HG03139 (cell line): ENCODE data around the gene RNF4.

ENCODE experiments used
- ATAC-seq: cut with Tn5 transposase; IDR thresholded peaks from one replicate; pipeline ENCODE4 v1.9.1; 2021; ENCODE audit not compliant: unreplicated experiment

RNF4 gene

DNA sequence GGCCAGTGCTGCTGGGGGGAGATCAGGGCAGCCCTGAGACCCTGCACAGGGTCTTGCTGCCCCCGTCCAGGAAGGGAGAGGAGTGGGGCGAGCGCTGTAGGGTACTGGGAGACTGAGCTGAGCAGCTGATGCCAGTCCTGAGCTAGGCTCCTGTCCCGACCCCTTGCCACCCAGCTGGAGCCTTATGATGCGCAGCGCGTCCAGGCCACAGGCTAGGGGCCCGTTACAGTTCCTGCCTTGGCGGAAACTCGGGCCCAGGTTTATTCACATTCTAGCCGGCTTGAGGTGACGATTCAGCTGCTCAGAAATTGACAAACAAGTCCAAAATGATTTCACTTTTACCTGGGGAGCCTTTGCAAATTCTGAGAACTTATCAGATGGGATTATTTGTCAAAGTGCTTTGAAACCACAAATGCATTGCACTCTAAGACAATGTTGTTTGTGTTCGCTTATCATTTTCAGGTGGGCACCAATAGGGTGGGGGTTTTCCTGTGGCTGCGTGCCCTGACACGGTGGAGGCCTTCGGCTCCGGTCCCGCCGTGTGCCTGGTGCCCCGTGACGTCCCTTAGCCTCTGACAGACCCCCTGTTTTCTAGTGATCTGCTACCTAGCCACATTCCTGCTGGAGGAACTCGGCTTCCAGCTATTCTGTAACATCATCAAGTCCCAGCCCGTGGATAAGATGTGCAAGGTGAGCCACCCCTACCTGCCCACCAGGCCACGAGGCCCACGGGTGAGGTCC is 31.3 kb upstream of the RNF4 start:
- no peak for ATAC-seq

DNA sequence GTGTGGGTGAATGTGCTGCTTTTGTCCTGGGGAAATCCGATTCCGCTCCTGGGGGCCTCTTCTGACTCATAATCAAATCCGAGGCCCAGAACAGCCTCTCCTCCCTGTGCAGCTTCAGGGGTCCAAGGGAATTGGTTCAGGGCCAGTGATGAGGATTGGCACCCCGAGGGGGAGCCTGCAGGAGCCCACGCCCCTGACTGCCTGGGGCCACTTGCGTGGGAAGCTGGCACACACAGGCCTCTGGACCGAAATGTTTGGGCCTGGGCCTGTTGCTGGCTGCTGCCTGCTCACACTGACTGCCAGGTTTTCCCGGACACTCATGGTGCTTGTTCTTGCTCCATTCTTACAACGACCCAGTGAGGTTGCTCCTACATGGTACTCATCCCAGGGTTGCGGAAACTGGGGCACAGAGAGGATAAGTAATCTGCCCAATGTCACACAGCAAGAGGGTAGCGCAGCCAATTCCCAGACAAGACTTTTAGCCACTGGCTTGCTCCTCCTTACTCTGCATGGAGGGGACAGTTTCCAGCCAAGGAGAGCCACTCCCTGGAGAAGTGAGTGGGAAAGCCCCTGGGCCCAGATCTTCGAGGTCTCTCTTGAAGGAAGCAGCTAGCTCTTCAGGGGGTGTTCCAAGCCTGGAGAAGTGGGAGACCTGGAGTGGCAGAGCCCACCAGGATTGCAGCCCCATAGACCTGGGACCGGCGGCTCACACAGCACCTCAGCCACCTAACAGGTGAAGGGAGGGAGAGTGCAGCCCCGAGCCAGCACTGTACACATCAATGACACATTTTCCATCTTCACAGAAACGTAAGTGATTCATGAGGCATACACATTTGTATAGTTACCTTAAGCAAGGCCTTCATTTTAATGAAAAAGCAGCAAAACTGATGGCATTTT is 29.8 kb upstream of the RNF4 start:
- no peak for ATAC-seq

DNA sequence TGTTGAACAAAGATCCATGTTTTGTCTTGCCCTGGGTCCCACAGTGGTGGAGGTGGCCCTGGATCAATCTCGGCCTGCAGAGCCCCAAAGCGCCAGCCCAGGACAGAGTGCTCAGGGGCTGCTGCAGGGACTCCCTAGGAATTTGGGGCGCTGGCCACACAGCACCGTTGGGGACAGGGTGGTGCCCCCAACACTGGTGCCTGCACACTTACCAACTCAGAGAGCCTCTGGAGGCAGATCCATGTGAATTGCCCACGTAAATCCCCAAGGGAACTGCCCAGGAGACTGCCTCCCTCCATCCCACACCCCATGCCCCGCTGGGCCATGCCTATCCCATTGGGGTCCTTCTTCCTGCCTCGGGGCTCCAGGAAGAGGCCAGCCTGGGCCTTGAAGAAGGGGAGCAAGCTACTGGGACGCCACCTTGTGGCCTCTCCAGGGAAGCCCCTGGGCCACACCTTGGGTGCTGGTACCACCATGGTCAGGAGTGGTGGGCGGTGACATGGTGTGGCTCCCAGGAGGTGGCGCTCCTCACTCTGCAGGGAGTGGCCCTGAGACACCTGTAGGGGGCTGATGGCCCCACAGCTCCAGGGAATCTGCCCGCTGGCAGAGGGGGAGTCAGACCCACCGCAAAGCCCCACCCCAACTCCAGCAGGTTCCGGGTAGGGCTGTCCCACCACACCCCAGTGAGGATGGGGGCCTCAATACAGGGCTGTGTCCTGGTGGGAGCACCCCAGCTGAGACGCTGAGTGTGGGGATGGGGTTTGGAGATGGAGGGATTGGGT is 27.3 kb upstream of the RNF4 start:
- peak; percentile 60 for ATAC-seq

DNA sequence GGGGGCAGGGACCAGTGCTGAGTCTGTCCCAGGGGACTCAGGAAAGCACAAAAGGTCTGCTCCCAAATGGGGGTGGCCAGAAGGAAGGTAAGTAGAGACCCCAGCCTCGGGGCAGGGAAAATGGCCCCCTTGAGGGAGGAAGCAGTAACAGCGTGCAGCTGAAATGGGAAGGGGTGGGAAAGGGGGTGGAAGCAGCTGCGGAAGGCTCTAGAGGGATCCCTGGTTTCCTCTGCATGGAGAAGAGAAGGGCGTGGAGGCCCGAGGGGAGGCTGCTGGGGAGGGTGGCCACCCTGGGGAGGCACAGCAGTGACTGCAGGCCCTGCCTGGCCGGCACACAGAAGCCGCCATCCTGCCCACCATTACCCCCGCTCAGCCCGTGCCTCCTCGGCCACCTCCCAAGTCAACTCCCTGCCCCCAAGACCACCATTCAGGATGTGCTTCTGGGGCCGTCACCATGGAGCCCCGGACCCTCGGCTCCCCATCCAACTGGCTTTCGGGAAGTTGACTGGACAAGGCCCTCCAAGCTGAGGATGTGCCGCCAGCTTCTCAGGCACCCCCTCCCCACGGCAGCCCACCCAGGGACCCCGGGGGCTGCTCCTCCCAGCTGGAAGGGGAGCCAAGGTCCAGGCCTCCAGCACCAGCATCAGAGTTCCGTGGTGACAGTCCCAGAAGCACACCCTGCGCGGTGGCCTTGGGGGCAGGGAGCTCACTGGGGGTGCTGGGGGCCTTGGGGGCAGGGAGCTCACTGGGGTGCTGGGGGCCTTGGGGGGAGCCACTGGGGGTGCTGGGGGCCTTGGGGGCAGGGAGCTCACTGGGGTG is 26.5 kb upstream of the RNF4 start:
- no peak for ATAC-seq

DNA sequence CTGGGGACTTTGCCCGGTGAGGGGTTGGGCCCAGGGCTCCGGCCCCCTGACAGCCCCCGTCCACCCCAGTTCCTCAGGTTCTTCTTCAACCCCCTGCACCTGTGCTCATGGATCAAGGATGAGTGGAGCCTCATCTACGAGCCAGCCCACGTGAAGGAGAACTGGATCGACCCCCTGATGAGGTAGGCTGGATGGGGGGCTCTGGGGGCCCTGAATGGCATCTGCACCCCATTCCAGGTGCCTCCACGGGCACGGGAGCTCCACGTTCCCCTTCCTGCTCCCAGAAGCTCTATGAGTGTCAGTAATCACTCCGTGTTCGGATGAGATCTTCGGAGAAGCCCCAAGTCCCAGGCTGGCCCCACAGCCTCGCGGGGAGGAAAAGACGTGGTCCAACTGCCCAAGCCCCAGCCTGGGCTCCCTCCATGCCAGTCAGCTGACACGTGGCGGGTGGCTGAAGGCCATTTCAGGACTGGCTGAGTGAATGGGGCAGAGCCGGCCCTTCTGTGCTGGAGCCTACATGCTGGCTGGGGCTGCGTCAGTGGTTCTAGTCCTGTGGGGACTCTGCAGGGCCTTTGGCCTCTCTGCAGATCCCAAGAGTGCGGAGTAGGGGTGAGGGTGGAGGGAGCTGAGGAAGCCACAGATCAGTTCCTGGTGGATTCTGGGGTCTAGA is 25.7 kb upstream of the RNF4 start:
- ATAC-seq: no peak

DNA sequence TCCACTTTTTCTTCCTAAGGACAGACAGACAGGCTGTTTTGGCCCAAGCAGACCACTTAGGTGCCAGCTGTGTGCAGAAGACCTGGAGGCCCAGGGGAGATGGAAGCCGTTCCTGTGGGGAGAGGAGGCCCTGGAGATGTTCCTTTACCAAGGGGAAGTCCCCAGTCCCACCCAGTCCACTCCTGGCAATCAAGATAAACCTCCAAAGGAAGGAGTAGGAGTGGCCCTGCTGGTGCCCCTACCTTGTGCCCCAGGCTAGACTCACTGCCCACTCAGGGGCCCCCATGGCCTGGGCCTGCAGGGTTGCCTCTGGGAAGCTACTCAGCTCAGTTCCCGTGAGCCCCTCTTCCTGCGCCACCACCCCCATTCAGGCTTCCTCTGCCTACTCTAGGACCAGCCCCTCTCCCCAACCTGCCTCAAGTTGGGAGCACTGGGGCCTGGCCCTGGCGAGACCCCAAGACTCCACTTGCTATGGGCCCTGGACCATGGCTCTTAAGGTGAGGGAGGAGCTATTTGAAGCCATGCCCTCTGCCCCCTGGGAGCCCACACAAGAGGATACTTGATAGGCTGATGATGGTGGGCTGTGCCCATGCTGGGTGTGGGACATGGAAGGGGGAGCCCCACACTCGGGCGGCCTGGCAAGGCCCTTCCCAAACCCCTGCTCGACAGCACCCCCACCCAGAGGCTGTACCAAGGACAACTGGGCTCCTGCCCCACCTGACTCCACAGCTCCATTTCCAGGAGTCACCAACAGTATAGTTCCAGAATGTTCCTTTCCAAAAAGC is 24.8 kb upstream of the RNF4 start:
- ATAC-seq: no peak

DNA sequence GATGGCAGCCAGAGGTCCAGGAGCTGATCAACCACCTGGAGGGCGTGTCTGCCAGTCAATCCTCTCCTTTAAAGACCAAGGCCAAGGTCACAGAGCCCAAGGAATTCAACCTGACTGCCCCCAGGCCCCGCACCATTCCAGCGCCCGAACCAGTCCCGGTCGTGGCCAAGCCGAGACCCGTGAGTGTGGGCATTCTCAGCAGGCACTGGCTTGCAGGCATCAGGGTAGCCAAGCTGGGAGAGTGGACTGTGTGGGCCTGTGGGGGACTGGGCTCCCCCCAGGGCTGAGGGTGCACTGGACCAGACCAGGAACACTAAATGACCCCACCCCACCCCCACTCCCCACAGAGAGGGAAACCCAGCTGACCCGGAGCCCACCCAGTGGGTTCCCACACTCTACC is 23.8 kb upstream of the RNF4 start:
- ATAC-seq: no peak

DNA sequence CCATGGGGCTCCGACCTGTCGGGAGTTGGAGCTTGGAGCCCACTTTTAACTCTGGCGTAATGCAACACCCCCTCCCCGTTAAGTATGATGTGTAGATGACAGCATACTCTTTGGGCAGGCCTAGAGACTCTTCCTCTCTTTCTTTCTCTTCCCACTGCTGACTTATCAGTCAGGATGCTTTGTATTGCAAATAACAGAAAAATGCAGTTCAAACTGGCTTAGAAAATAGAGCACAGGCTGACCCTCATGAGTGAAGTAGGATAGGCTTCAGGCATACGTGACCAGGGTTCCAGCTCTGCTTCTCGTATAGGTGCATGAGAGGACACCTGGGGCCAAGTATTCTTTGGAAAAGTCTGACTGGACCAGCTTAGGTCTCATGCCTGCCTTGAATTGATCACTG is 23.3 kb upstream of the RNF4 start:
- no peak for ATAC-seq

DNA sequence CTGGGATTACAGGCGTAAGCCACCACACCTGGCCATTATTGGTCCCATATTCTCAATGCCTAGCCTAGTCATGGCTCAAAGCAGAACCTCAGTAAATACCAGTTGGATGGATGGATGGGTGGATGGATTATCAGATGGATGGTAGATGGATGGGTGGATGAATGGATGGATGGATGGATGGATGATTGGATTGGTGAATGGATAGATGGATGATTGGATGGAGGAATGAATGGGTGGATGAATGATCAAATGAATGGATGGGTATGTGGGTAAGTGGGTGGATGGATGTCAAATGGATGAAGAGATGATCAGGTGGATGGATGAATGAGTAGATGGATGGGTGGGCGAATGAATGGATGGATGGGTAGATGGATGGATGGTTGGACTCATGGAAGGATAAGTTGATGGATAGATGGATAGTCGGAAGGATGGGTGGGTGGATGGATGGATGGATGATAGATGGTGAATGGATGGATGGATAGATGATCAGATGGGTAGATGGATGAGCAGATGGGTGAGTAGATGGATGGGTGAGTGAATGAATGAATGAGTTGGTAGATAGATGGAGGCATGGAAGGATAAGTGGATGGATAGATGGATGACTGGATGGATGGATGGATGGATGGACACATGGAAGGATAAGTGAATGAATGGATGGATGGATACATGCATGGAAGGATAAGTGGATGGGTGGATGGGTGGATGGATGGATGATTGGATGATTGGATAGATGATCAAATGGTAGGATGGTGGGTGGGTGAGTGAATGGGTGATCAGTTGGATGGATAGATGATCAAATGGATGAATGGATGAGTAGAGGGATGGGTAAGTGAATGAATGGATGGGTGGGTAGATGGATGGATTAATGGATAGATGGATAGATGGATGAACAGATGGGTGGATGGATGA is 22.0 kb upstream of the RNF4 start:
- ATAC-seq: no peak

DNA sequence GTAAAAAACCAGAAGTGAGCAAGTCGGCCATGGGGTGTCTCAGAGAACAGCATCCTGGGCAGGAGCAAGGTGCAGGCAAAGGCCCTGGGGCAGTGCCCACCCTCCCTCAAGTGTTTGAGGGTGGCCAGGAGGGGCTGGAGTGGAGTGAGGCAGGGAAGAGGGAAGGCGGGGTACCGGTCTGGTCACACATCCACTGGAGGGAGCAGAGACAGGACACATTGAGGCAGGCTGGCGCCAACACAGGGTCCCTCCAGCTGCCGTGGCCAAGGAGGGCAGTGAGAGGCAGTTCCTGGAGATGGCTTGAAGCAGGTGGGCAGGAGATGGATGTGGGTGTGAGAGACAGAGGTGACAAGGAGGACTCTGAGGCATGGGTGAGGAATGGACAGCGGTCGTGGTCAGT is 20.3 kb upstream of the RNF4 start:
- no peak for ATAC-seq

DNA sequence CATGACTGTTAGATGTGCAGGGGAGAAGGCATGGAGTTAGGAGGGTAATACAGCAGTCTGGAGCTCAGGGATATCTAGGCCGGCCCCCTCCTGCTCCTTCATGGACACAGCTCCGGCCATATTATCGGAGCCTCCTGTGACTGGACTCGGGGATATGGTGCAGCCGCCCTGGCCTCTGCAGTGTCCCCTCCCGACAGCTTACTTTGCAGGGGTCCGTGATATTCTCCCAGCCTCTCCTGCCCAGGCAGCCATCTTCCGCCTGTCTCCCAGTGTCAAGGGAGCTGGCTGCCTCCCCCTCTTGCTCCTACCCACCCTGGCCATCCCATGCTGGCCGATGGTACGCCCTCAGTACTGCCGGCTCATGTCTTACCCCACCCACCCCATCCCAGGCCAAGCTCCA is 19.9 kb upstream of the RNF4 start:
- no peak for ATAC-seq

DNA sequence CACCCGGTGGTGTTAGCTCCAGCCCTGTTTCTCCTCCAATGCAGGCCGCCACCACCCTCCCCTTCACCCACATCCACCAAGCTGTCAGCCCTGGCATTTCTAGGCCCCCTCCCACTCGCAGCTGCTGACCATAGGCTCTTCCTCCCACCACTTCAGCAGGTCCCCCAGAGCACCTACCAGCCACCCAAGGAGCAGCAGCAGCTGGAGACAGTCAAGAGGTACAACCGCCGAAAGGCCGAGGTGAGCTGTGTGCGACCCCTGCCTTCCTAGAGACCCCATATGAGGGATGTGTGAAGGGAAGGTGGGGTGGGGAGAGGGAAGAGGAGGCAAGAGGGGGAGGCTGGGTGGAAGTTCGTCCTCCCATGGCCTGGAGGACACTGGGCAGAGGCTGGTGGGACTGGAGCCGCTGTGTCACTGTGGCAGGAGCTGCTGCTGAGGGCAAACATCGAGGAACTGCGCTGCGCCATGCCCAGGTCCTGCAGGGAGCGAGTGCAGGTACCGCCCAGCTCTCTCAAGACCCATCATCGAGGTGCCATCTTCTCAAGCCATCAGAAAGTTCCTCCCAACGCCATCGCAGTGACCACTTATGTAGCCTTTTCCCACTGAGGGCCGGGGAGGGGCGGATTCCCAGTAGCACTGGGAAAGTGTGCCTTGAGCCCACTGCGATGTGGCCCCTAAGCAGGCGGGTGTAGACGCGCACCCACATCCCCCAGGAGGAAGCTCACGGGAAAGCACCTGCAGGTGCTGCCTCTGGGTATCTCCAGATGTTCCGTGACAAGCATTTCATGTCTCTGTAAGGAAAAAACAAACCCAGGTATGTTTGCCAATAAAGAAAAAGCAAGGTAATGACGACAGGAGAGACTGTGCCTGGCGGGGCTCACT is 19.2 kb upstream of the RNF4 start:
- no peak for ATAC-seq

DNA sequence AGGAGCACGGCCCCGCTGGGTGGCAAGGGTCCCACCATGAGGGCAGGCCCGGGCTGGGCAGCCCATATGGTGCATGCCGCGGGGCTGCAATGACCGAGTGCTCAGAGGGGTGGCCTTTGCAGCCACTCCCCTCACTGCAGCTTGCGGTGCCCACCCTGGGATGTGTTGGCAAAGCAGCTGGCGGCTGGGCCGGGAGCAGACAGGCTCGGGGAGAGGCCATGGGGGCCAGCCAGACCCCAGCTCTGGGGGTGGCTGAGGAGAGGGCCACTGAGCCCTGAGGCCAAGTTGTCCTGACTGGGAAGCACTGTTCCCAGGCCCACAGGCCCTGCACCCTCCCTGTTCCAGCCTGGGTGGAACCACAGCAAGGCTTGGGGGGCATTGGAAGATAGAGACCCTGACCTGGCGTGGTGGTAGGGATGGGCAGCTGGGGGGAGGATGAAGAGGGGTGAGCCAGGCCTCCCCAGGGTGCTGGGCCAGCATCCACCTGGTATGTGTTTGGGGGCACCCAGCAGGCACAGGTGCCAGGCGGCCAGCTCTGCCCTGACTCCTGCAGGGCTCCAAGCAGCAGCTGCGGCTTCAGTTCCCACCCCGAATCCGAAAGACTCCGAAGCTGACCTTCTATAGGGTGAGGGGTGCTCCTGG is 18.4 kb upstream of the RNF4 start:
- no peak for ATAC-seq

DNA sequence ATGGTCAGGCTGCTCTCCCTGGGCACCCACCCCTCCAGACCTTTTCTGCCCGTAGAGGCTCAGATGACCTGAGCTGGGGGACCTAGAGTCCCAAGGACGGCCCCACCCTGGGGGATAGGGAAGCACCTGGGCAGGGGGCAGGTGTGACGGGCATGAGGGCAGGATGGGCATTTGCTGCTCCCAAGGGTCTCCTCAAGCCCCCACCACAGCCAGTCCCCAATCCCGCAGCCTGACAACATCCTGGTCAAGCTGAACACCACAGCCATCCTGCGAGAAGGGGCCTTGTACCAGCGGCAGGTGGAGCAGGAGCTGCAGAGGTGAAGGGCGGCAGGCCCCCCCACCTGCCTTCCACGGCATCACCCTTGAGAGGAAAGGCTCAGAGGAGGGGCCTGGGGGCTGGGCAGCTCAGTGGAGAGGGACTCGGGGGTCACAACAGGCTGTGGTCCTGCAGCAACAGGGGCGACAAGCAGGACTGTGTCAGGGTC is 17.8 kb upstream of the RNF4 start:
- no peak for ATAC-seq

DNA sequence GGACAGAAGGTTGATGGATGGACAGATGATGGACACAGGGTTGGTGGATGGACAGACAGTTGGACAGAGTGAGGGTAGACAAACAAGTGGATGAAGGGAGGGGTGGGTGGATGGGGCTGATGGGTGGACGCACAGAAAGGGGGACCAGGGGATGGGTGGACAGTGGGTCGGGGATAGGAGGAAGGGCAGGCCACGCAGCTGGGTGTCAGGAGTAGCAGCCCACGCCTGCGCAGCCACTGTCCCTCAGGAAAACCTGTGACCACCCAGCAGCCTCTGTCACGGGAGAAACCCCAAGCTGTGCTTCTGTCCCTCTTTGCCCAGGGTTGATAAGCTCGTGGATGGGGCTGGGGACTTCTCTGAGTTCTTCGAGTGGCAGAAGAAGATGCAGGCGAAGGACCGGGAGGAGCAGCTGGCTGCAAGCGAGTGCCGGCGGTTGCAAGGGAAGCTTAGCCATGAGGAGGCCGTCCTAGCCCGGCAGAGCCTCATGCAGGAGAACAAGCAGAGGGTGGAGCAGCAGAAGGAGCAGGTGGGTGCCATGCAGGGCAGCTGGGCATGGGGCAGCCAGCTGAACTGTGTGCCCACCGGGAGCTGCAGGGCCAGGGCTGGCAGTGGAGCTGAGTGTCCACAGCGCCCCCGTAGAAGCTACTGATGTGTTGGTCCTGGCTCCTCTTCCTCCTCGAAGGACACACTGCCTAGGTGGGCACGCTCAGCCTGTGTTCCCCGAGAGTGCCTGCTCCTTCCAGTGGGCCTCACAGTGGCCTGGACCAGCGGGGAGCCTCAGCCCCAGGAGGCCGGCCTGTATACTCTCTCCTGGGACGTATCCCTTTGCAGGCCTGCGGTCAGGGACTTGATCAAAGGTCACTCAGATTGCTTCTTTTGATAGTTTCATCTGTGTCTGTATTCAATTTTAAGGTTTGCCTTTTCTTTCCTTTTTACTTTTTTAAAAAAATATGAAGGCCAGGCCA is 16.8 kb upstream of the RNF4 start:
- ATAC-seq: no peak
